Measurements from ENCODE around the gene SEC61B.

DNA sequence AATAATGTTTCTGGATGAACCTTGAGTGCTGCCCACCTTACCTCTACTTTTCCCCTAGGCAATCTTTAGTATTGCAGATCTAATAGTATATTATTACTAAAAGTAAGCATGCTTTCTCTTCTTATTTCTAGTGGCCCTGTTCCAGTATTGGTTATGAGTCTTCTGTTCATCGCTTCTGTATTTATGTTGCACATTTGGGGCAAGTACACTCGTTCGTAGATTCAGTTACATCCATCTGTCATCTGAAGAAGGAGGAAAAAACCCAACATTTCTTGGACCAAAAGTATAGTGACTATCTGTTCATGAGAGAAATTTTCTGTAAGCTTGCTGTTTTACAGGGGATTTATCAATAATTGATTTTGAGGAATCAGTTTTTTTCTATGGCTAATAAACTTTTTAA lies 8.1 kb downstream of the SEC61B start:
- no peak for TF ChIP-seq CREB1 (IDR thresholded peaks at IDR 0.05; ENCODE audit: low read depth)
- TF ChIP-seq RAD21 (IDR thresholded peaks at IDR 0.05; ENCODE audit: low read depth), result no peak
- TF ChIP-seq, protein P1, sequence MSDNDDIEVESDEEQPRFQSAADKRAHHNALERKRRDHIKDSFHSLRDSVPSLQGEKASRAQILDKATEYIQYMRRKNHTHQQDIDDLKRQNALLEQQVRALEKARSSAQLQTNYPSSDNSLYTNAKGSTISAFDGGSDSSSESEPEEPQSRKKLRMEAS (IDR thresholded peaks at IDR 0.05), result no peak
- TF ChIP-seq, protein P2, sequence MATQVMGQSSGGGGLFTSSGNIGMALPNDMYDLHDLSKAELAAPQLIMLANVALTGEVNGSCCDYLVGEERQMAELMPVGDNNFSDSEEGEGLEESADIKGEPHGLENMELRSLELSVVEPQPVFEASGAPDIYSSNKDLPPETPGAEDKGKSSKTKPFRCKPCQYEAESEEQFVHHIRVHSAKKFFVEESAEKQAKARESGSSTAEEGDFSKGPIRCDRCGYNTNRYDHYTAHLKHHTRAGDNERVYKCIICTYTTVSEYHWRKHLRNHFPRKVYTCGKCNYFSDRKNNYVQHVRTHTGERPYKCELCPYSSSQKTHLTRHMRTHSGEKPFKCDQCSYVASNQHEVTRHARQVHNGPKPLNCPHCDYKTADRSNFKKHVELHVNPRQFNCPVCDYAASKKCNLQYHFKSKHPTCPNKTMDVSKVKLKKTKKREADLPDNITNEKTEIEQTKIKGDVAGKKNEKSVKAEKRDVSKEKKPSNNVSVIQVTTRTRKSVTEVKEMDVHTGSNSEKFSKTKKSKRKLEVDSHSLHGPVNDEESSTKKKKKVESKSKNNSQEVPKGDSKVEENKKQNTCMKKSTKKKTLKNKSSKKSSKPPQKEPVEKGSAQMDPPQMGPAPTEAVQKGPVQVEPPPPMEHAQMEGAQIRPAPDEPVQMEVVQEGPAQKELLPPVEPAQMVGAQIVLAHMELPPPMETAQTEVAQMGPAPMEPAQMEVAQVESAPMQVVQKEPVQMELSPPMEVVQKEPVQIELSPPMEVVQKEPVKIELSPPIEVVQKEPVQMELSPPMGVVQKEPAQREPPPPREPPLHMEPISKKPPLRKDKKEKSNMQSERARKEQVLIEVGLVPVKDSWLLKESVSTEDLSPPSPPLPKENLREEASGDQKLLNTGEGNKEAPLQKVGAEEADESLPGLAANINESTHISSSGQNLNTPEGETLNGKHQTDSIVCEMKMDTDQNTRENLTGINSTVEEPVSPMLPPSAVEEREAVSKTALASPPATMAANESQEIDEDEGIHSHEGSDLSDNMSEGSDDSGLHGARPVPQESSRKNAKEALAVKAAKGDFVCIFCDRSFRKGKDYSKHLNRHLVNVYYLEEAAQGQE (IDR thresholded peaks at IDR 0.05; ENCODE audit: low read depth), result no peak
- TF ChIP-seq, protein P3, sequence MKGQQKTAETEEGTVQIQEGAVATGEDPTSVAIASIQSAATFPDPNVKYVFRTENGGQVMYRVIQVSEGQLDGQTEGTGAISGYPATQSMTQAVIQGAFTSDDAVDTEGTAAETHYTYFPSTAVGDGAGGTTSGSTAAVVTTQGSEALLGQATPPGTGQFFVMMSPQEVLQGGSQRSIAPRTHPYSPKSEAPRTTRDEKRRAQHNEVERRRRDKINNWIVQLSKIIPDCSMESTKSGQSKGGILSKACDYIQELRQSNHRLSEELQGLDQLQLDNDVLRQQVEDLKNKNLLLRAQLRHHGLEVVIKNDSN (IDR thresholded peaks at IDR 0.05), result no peak
- no peak for TF ChIP-seq YY1 (IDR thresholded peaks at IDR 0.05; ENCODE audit: low read depth)
- TF ChIP-seq EP300 (IDR thresholded peaks at IDR 0.05; ENCODE audit: borderline replicate concordance), result no peak

Measured in Ishikawa (cell line).